Midbrain (tissue), 1 donor: ENCODE measurements around the gene STIM2.
A peak's percentile ranks its signal among the peaks of the same experiment; 100 is the strongest.

ENCODE experiments used
- DNase-seq: peaks from one replicate; lab custom pipeline; 2025; lab: John Stamatoyannopoulos, UW

The STIM2 gene

GRCh38 chr4:26837993-26838842 is 22.4 kb upstream of the STIM2 start:
- DNase-seq: no peak

GRCh38 chr4:26839016-26839415 is 21.6 kb upstream of the STIM2 start:
- no peak for DNase-seq

GRCh38 chr4:26839534-26839951 is 21.1 kb upstream of the STIM2 start:
- DNase-seq: no peak

- no peak for DNase-seq
Measured at GRCh38 chr4:26840786-26841185, 19.9 kb upstream of the STIM2 start.

- no peak for DNase-seq
Measured at GRCh38 chr4:26842911-26843310, 17.7 kb upstream of the STIM2 start.

- DNase-seq: no peak
Measured at GRCh38 chr4:26850528-26850927, 10.1 kb upstream of the STIM2 start.

- DNase-seq: no peak
Measured at GRCh38 chr4:26851129-26851528, 9.5 kb upstream of the STIM2 start.

GRCh38 chr4:26854701-26855100 is 5.9 kb upstream of the STIM2 start:
- no peak for DNase-seq

- no peak for DNase-seq
Measured at GRCh38 chr4:26856906-26857277, 3.7 kb upstream of the STIM2 start.

- DNase-seq: peak; percentile 84
Measured at GRCh38 chr4:26857278-26858034, 3.2 kb upstream of the STIM2 start.

- no peak for DNase-seq
Measured at GRCh38 chr4:26858035-26858918, 2.4 kb upstream of the STIM2 start.

- no peak for DNase-seq
Measured at GRCh38 chr4:26858947-26859401, 1.7 kb upstream of the STIM2 start.

- DNase-seq: no peak
Measured at GRCh38 chr4:26859762-26860156, 882 bp upstream of the STIM2 start.

GRCh38 chr4:26860922-26861433 is 337 bp downstream of the STIM2 start:
- no peak for DNase-seq

GRCh38 chr4:26861434-26862186 is 969 bp downstream of the STIM2 start:
- DNase-seq: peak; percentile 63

- DNase-seq: peak; percentile 27
Measured at GRCh38 chr4:26862381-26862915, 1.8 kb downstream of the STIM2 start.

- no peak for DNase-seq
Measured at GRCh38 chr4:26863512-26863911, 2.9 kb downstream of the STIM2 start.

GRCh38 chr4:26864899-26865298 is 4.3 kb downstream of the STIM2 start:
- no peak for DNase-seq

GRCh38 chr4:26866203-26866602 is 5.6 kb downstream of the STIM2 start:
- no peak for DNase-seq

- DNase-seq: no peak
Measured at GRCh38 chr4:26866781-26867180, 6.1 kb downstream of the STIM2 start.
